Keratinocyte (primary cell): ENCODE data around the gene TEAD4. TPM values are rescaled to one million over a fixed set of nuclear protein-coding genes. Genes with fewer than 3 reads are reported as not detected.

Experiments
- DNase-seq: peaks from one replicate; pipeline ENCODE4 v3.0.0-alpha.2; 2011; ENCODE audit warnings: low read depth, missing footprints, low spot score
- FAIRE-seq: peaks from 2 replicates; lab custom pipeline; 2011; peaks lifted over from hg19 to GRCh38; lab: Jason Lieb, UNC
- H2AFZ ChIP-seq: 2 replicates; pipeline ENCODE4 v1.6.0; 2012; ENCODE audit warnings: low read length, control low read depth, inconsistent platforms; ENCODE audit not compliant: control insufficient read depth
- H3K27ac ChIP-seq: 2 replicates; pipeline ENCODE4 v1.5.1; 2011; ENCODE audit warnings: low read length; ENCODE audit not compliant: control insufficient read depth, insufficient read depth
- H3K27me3 ChIP-seq: 3 replicates; pipeline ENCODE4 v1.6.0; 2011; ENCODE audit warnings: low read length; ENCODE audit not compliant: control insufficient read depth, insufficient read depth; ENCODE audit errors: extremely low read depth
- H3K36me3 ChIP-seq, 2 experiments: 2 replicates in 1 of 2; 3 replicates in 1 of 2; pipeline ENCODE4 v1.5.1; 2011; ENCODE audit warnings: low read length in 2 of 2, mild to moderate bottlenecking in 1 of 2; ENCODE audit not compliant: control insufficient read depth in 2 of 2, insufficient read depth in 2 of 2; ENCODE audit errors: extremely low read depth in 1 of 2
- H3K4me1 ChIP-seq: 3 replicates; pipeline ENCODE4 v1.5.1; 2011; ENCODE audit warnings: low read length; ENCODE audit not compliant: control insufficient read depth, insufficient read depth; ENCODE audit errors: extremely low read depth
- H3K4me2 ChIP-seq: 3 replicates; pipeline ENCODE4 v1.6.0; 2011; ENCODE audit warnings: low read depth, low read length; ENCODE audit not compliant: control insufficient read depth, insufficient read depth; ENCODE audit errors: extremely low read depth
- H3K4me3 ChIP-seq, 3 experiments: fragments of 200-600 bp in 1 of 3; sonication (generic) in 1 of 3; 2 replicates in 2 of 3; 3 replicates in 1 of 3; pipeline ENCODE4 v1.5.1; 2011 to 2016; ENCODE audit warnings: low read length in 3 of 3, mild to moderate bottlenecking in 3 of 3, control low read depth in 2 of 3, inconsistent platforms in 1 of 3, low read depth in 1 of 3, mixed read lengths in 1 of 3, mixed run types in 1 of 3, moderate library complexity in 1 of 3; ENCODE audit not compliant: control insufficient read depth in 2 of 3, insufficient read depth in 2 of 3; ENCODE audit errors: extremely low read depth in 1 of 3
- H3K79me2 ChIP-seq: 2 replicates; pipeline ENCODE4 v1.6.0; 2012; ENCODE audit warnings: low read length; ENCODE audit not compliant: control insufficient read depth, insufficient read depth
- H3K9ac ChIP-seq: 3 replicates; pipeline ENCODE4 v1.6.0; 2011; ENCODE audit warnings: low read length; ENCODE audit not compliant: control insufficient read depth, insufficient read depth; ENCODE audit errors: extremely low read depth
- H3K9me1 ChIP-seq: 3 replicates; pipeline ENCODE4 v1.6.0; 2011; ENCODE audit warnings: low read length; ENCODE audit not compliant: control insufficient read depth, insufficient read depth; ENCODE audit errors: extremely low read depth
- H3K9me3 ChIP-seq: 2 replicates; pipeline ENCODE4 v1.5.1; 2012; ENCODE audit warnings: low read depth, low read length; ENCODE audit not compliant: control insufficient read depth
- H4K20me1 ChIP-seq: 3 replicates; pipeline ENCODE4 v1.6.0; 2011; ENCODE audit warnings: low read length; ENCODE audit not compliant: control insufficient read depth, insufficient read depth; ENCODE audit errors: extremely low read depth
- CTCF ChIP-seq, 3 experiments: IDR thresholded peaks in 1 of 3; conservative IDR thresholded peaks in 1 of 3; optimal IDR thresholded peaks in 1 of 3; 2 replicates in 2 of 3; 3 replicates in 1 of 3; pipeline versions ENCODE3 to v1.5.1; 2011; ENCODE audit warnings: low read length in 3 of 3, mild to moderate bottlenecking in 3 of 3, moderate library complexity in 2 of 3, control low read depth in 1 of 3, inconsistent platforms in 1 of 3; ENCODE audit not compliant: insufficient read depth in 2 of 3; ENCODE audit errors: extremely low read depth in 1 of 3
- EZH2 ChIP-seq: IDR thresholded peaks from one replicate; pipeline ENCODE4 v1.6.1; 2012; ENCODE audit warnings: inconsistent platforms, mild to moderate bottlenecking, low read length, moderate library complexity
- dilution Hi-C: fragments of 300-500 bp; cut with MboI; formaldehyde crosslinking; loops from one replicate; pipeline ENCODE4 v1.7.0; 2020; ENCODE audit warnings: low sequenced_read_pairs; ENCODE audit not compliant: extremely low pct_ligation_motif_present
- polyA plus RNA-seq, 5 experiments: library from polyadenylated mRNA; depleted of rRNA in 3 of 5; stranded (reverse) in 3 of 5; stranded (forward) in 1 of 5; unstranded in 1 of 5; fragments of >200 nt; gene quantifications; 1 replicate in 1 of 5; 2 replicates in 3 of 5; 3 replicates in 1 of 5; pipeline versions ENCODE4 v1.2.1 to v1.2.3, GENCODE V29; 2011 to 2012; ENCODE audit warnings: missing spikeins in 2 of 5, low read depth in 1 of 5, low replicate concordance in 1 of 5

The TEAD4 gene
- polyA plus RNA-seq, 1 donor (not counting 4 experiments of a cell fraction or from before 2014, with no cell fraction given) = 8.1 TPM

GRCh38 chr12:3078086-3078820, 119.1 kb downstream of the TEAD4 start:
- H3K4me3 ChIP-seq = peak overlapping the region; percentile 67 to 74 (median 70)
- H3K27ac ChIP-seq = peak overlapping the region; percentile 37
- H3K9me3 ChIP-seq = no peaks in the 10 kb centered on the region
- FAIRE-seq (peak; percentile 53), DNase-seq (no peak)
- peak overlapping the region; percentile 91 for H3K4me2 ChIP-seq
- H3K9ac ChIP-seq = peak overlapping the region; percentile 72
- H3K4me1 ChIP-seq = peaks cover 24% of the 10 kb centered on the region
- TF ChIP-seq EZH2 (no peak), CTCF (optimal IDR thresholded peaks at IDR 0.05 in 1 of 3, IDR thresholded peaks at IDR 0.05 in 1 of 3, conservative IDR thresholded peaks at IDR 0.05 in 1 of 3; ENCODE audit: extremely low read depth in 1 of 3, insufficient read depth in 2 of 3, low read length in 3 of 3) (no peak)
- dilution Hi-C loops = no loop called here
- H2AFZ ChIP-seq = no peak overlapping the region
- H3K9me1 ChIP-seq = no peaks in the 10 kb centered on the region
- peaks cover 24% of the 10 kb centered on the region for H3K79me2 ChIP-seq
- H3K36me3 ChIP-seq = peaks cover 0 to under 1% of the 10 kb centered on the region in 2 experiments
- H4K20me1 ChIP-seq = no peaks in the 10 kb centered on the region
- no peaks in the 10 kb centered on the region for H3K27me3 ChIP-seq

DNA sequence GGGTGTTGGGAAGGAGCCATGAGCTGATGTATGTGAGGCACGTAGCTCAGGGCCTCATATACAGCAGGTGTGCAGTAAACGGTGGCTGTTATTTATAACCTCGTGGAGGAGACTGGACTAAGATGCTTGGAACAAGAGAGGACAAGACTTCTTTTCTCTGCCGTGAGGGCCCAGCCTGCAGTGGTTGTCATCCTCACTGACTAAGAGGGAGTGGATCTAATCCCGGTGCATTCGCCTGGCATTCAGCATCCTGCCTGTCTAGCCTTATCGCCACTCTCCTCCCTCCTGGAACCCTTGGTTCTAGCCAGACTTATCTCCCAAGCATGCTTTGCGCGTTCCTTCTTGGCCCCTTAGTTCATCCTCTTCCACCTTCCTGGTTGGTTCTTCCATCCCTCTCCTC, 121.9 kb downstream of the TEAD4 start:
- H2AFZ ChIP-seq = peak overlapping the region; percentile 10
- no peak for DNase-seq
- H3K4me3 ChIP-seq = no peak overlapping the region
- H4K20me1 ChIP-seq = no peaks in the 10 kb centered on the region
- no peak overlapping the region for H3K27ac ChIP-seq
- no peaks in the 10 kb centered on the region for H3K27me3 ChIP-seq
- H3K36me3 ChIP-seq = peaks cover 5 to 8% of the 10 kb centered on the region in 2 experiments
- H3K9ac ChIP-seq = no peak overlapping the region
- no peaks in the 10 kb centered on the region for H3K9me1 ChIP-seq
- H3K79me2 ChIP-seq = peaks cover 24% of the 10 kb centered on the region
- TF ChIP-seq EZH2 = no peak
- no peak for TF ChIP-seq CTCF (optimal IDR thresholded peaks at IDR 0.05 in 1 of 3, IDR thresholded peaks at IDR 0.05 in 1 of 3, conservative IDR thresholded peaks at IDR 0.05 in 1 of 3; ENCODE audit: extremely low read depth in 1 of 3, insufficient read depth in 2 of 3, low read length in 3 of 3)
- no peaks in the 10 kb centered on the region for H3K9me3 ChIP-seq
- H3K4me1 ChIP-seq = peaks cover 25% of the 10 kb centered on the region
- no peak overlapping the region for H3K4me2 ChIP-seq
- FAIRE-seq = peak; percentile 79
- dilution Hi-C loops = no loop called here
